Adrenal gland (tissue), 5 donors: Measurements from ENCODE around the gene TNFSF8.

ENCODE experiments used
- CTCF ChIP-seq, 6 experiments: fragments of 450-650 bp in 4 of 6; fragments of 200-600 bp in 2 of 6; sonication (generic) in 1 of 6; IDR thresholded peaks; 1 replicate in 5 of 6; 2 replicates in 1 of 6; pipeline versions ENCODE4 v1.5.1 to v1.8.0; 2016 to 2021; ENCODE audit warnings: antibody characterized with exemption in 6 of 6, mild to moderate bottlenecking in 2 of 6, moderate library complexity in 1 of 6
- POLR2A ChIP-seq, 2 donors: fragments of 450-650 bp; IDR thresholded peaks; one replicate each; pipeline ENCODE4 v1.6.1; 2017; ENCODE audit warnings: antibody characterized with exemption in 2 of 2, mild to moderate bottlenecking in 2 of 2, moderate library complexity in 1 of 2
- donor health status: DM: no; HTN: no; CAD: no.

DNA sequence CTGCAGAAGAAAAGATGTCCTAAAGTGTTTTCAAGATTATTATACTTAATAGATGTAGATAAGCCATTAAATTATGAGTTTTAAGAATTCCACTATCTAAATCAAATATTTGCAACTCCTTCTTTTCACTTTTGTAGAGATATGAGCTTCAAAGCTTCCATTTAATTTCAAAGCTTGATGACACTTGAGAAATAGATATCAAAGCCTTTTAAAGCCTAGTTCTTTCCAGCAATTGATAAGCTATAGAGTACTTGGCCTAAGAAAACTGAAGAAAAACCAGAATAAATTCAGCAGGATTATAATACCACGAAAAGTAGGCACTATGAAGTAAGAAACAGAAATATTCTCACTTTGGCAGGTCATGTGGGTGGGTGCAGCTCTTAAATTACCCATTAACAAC, 1.7 kb downstream of the TNFSF8 start:
- no peak for TF ChIP-seq CTCF (IDR thresholded peaks at IDR 0.05)
- TF ChIP-seq POLR2A (IDR thresholded peaks at IDR 0.05) = no peak
